Liver (tissue), 3 donors: Measurements from ENCODE around the gene RBM33.

Experiments
- CTCF ChIP-seq: fragments of 150-350 bp; IDR thresholded peaks from 2 replicates; pipeline ENCODE4 v1.5.1; 2017; ENCODE audit warnings: improper control_type of control experiment, low read depth, low read length; ENCODE audit not compliant: missing input control
- FOXA2 ChIP-seq: IDR thresholded peaks from 2 replicates; pipeline ENCODE4 v1.6.1; 2016; ENCODE audit warnings: antibody characterized with exemption
- GABPA ChIP-seq, 2 donors: IDR thresholded peaks in 1 of 2; conservative IDR thresholded peaks in 1 of 2; 2 replicates each; pipeline ENCODE4 v1.6.1; 2016; ENCODE audit warnings: antibody characterized with exemption in 2 of 2, mild to moderate bottlenecking in 1 of 2, moderate library complexity in 1 of 2
- MAX ChIP-seq: IDR thresholded peaks from 2 replicates; pipeline ENCODE4 v1.6.1; 2016; ENCODE audit warnings: antibody characterized with exemption
- RAD21 ChIP-seq, 2 donors: IDR thresholded peaks; 2 replicates each; pipeline ENCODE4 v1.6.1; 2016; ENCODE audit warnings: antibody characterized with exemption in 2 of 2, mild to moderate bottlenecking in 2 of 2
- REST ChIP-seq: IDR thresholded peaks from 2 replicates; pipeline ENCODE4 v1.6.1; 2016; ENCODE audit warnings: antibody characterized with exemption, mild to moderate bottlenecking
- SP1 ChIP-seq: IDR thresholded peaks from 2 replicates; pipeline ENCODE4 v1.6.1; 2018; ENCODE audit warnings: antibody characterized with exemption, mild to moderate bottlenecking
- TAF1 ChIP-seq: conservative IDR thresholded peaks from 2 replicates; pipeline ENCODE4 v1.6.1; 2016; ENCODE audit warnings: antibody characterized with exemption, mild to moderate bottlenecking
- YY1 ChIP-seq: IDR thresholded peaks from 2 replicates; pipeline ENCODE4 v1.6.1; 2016; ENCODE audit warnings: antibody characterized with exemption, mild to moderate bottlenecking
- ZBTB33 ChIP-seq: IDR thresholded peaks from 2 replicates; pipeline ENCODE4 v1.6.1; 2016; ENCODE audit warnings: antibody characterized with exemption
- donor health status: healthy.
- donor health status: healthy.

- TF ChIP-seq REST: no peak
- TF ChIP-seq TAF1: no peak
- TF ChIP-seq CTCF: no peak
- no peak for TF ChIP-seq RAD21 (IDR thresholded peaks at IDR 0.05)
- TF ChIP-seq GABPA (IDR thresholded peaks at IDR 0.05 in 1 of 2, conservative IDR thresholded peaks at IDR 0.05 in 1 of 2): no peak
- TF ChIP-seq YY1: no peak
- no peak for TF ChIP-seq MAX
- TF ChIP-seq ZBTB33: no peak
- TF ChIP-seq FOXA2: no peak
- no peak for TF ChIP-seq SP1
Observed at GRCh38 chr7:155743177-155743576, 98.7 kb downstream of the RBM33 start.
